Right ventricle myocardium superior (tissue), 1 donor: ENCODE measurements around the gene APP. TPM values are rescaled to one million over a fixed set of nuclear protein-coding genes. Genes with fewer than 3 reads are reported as not detected.

ENCODE experiments used
- ATAC-seq: fragments of 200-7000 bp; cut with Tn5 transposase; one replicate; pipeline ENCODE4 v1.9.1; 2020; ENCODE audit warnings: mild to moderate bottlenecking; ENCODE audit not compliant: poor library complexity
- DNase-seq: peaks from one replicate; pipeline ENCODE4 v3.0.0-alpha.2; 2020
- intact Hi-C: fragments of 100-400 bp; cut with DNase I; formaldehyde crosslinking; loops from one replicate; pipeline ENCODE4 v1.11.2; 2022
- long read RNA-seq: library from polyadenylated mRNA; unstranded; transcript quantifications from one replicate; pipeline ENCODE4 v2.0.0, GENCODE V29; 2021
- total RNA-seq: library from RNA; stranded (reverse); fragmentation: NEBNext Ultra II Directional; extraction: Animal tissue kit (Norgen Biotek cat#: 25700); gene quantifications from one replicate; pipeline ENCODE4 v1.2.1, GENCODE V29; 2021
- donor health status: DM: no; HTN: yes; CAD: no; lungs with severe emphysema.

APP gene
- 292 TPM for total RNA-seq
- long read RNA-seq, transcript APP-201 (18 exons, 3,467 nt) = major isoform, 8 of 30 reads
- long read RNA-seq, partial matches to known transcripts = 5 of 30 reads
- long read RNA-seq, other reads (novel, unspliced or antisense) = 13 of 30 reads

- ATAC-seq = peak; percentile 92
- intact Hi-C loops = loop anchor here (5.0 kb wide), 2 partner anchors 273 to 288 kb away; no protein-coding TSS in a partner anchor
- peak; percentile 93 for DNase-seq
These were observed at the start of gene APP for GRCh38 chr21:26170471-26171257. Gene APP (minus strand): TSS chr21:26170770. CDS start chr21:26170620, 150 bp downstream.

- no peak for ATAC-seq
- intact Hi-C loops = no loop called here
- DNase-seq = no peak
These were observed 41.6 kb upstream of the APP start for GRCh38 chr21:26212220-26212619.

- DNase-seq (no peak), ATAC-seq (no peak)
- intact Hi-C loops = no loop called here
These were observed 40.0 kb upstream of the APP start for GRCh38 chr21:26210614-26211013.

- no peak for ATAC-seq
These were observed 36.5 kb upstream of the APP start for GRCh38 chr21:26207021-26207420.

GRCh38 chr21:26199456-26199855, 28.9 kb upstream of the APP start:
- intact Hi-C loops = no loop called here

More at GRCh38 chr21:26207021-26207420, 36.5 kb upstream of the APP start:
- DNase-seq = no peak
- intact Hi-C loops = no loop called here

GRCh38 chr21:26195708-26196107, 25.1 kb upstream of the APP start:
- no peak for DNase-seq
- ATAC-seq = no peak
- intact Hi-C loops = no loop called here

More at GRCh38 chr21:26199456-26199855, 28.9 kb upstream of the APP start:
- ATAC-seq = no peak
- DNase-seq = no peak

- intact Hi-C loops = no loop called here
- DNase-seq (no peak), ATAC-seq (no peak)
These were observed 24.3 kb upstream of the APP start for GRCh38 chr21:26194811-26195251.

GRCh38 chr21:26194326-26194725, 23.8 kb upstream of the APP start:
- no peak for ATAC-seq
- no peak for DNase-seq
- intact Hi-C loops = no loop called here

GRCh38 chr21:26191609-26192008, 21.0 kb upstream of the APP start:
- ATAC-seq (no peak), DNase-seq (no peak)
- intact Hi-C loops = no loop called here

- ATAC-seq (peak; percentile 27), DNase-seq (no peak)
- intact Hi-C loops = no loop called here
These were observed 17.9 kb upstream of the APP start for GRCh38 chr21:26188422-26188821.

GRCh38 chr21:26185446-26185845, 14.9 kb upstream of the APP start:
- no peak for ATAC-seq
- DNase-seq = no peak
- intact Hi-C loops = no loop called here

GRCh38 chr21:26185021-26185420, 14.5 kb upstream of the APP start:
- intact Hi-C loops = no loop called here
- no peak for ATAC-seq
- DNase-seq = no peak

- no peak for ATAC-seq
- no peak for DNase-seq
- intact Hi-C loops = no loop called here
These were observed 8.9 kb upstream of the APP start for GRCh38 chr21:26179501-26179900.

GRCh38 chr21:26177746-26178426, 7.3 kb upstream of the APP start:
- intact Hi-C loops = no loop called here
- no peak for ATAC-seq

GRCh38 chr21:26177187-26177586, 6.6 kb upstream of the APP start:
- peak; percentile 56 for ATAC-seq
- peak; percentile 44 for DNase-seq
- intact Hi-C loops = no loop called here

More at GRCh38 chr21:26177746-26178426, 7.3 kb upstream of the APP start:
- no peak for DNase-seq

- ATAC-seq = no peak
- no peak for DNase-seq
- intact Hi-C loops = loop anchor here (5.0 kb wide), 2 partner anchors 274 to 289 kb away; no protein-coding TSS in a partner anchor
These were observed 909 bp upstream of the APP start for GRCh38 chr21:26171258-26172100.

GRCh38 chr21:26169611-26170470, 729 bp downstream of the APP start:
- intact Hi-C loops = loop anchor here (5.0 to 10.0 kb wide), 3 partner anchors 175 to 288 kb away; no protein-coding TSS in a partner anchor
- DNase-seq (peak; percentile 78), ATAC-seq (peak; percentile 77)
